Common myeloid progenitor, CD34-positive (primary cell): ENCODE results near the gene DENND5B.
"Not testable (repeated sequence)": the region's sequence is repeated elsewhere in the genome, so short reads cannot be mapped to it uniquely, and the experiment has no call there.

ENCODE experiments used
- CTCF ChIA-PET: fragments of 350-600 bp; sonication (Branson Sonifier 250); formaldehyde crosslinking; loops from one replicate; lab custom pipeline; 2021; ENCODE audit warnings: antibody characterized with exemption; lab: Charles Lee
- POLR2A ChIA-PET: fragments of 350-600 bp; sonication (Branson Sonifier 250); formaldehyde crosslinking; loops from one replicate; lab custom pipeline; 2021; ENCODE audit warnings: antibody characterized with exemption; lab: Charles Lee
- DNase-seq, 3 donors: peaks; one replicate each; pipeline versions ENCODE4 v3.0.0 to v3.0.0-alpha.2; 2013
- H3K27ac ChIP-seq, 2 experiments: 1 replicate in 1 of 2; 2 replicates in 1 of 2; pipeline ENCODE4 v1.7.0; 2013; ENCODE audit warnings: inconsistent platforms in 2 of 2, low read length in 2 of 2, mild to moderate bottlenecking in 2 of 2, low read depth in 1 of 2, moderate library complexity in 1 of 2; ENCODE audit not compliant: severe bottlenecking in 2 of 2, insufficient read depth in 1 of 2, poor library complexity in 1 of 2
- H3K27me3 ChIP-seq, 5 experiments: replicated peaks in 2 of 5; 1 replicate in 3 of 5; 2 replicates in 2 of 5; pipeline versions ENCODE4 v1.6.1 to v1.7.0; 2013; ENCODE audit warnings: low read length in 4 of 5, mild to moderate bottlenecking in 2 of 5, moderate library complexity in 2 of 5, inconsistent platforms in 1 of 5; ENCODE audit not compliant: insufficient read depth in 5 of 5, control insufficient read depth in 4 of 5
- H3K36me3 ChIP-seq, 4 experiments: 1 replicate in 2 of 4; 2 replicates in 2 of 4; pipeline versions ENCODE4 v1.6.1 to v1.7.0; 2013; ENCODE audit warnings: low read length in 3 of 4, control low read depth in 1 of 4, mild to moderate bottlenecking in 1 of 4; ENCODE audit not compliant: control insufficient read depth in 4 of 4, insufficient read depth in 4 of 4
- H3K4me1 ChIP-seq, 4 experiments: 1 replicate in 3 of 4; 2 replicates in 1 of 4; pipeline versions ENCODE4 v1.6.1 to v1.7.1; 2013; ENCODE audit warnings: low read length in 3 of 4, mild to moderate bottlenecking in 3 of 4, control low read depth in 1 of 4, inconsistent platforms in 1 of 4, moderate library complexity in 1 of 4; ENCODE audit not compliant: control insufficient read depth in 4 of 4, insufficient read depth in 4 of 4; ENCODE audit errors: control extremely low read depth in 1 of 4
- H3K4me3 ChIP-seq, 7 experiments: 1 replicate in 4 of 7; 2 replicates in 3 of 7; pipeline versions ENCODE4 v1.5.1 to v1.7.0; 2013; ENCODE audit warnings: mild to moderate bottlenecking in 7 of 7, low read length in 6 of 7, moderate library complexity in 6 of 7, inconsistent platforms in 2 of 7, low read depth in 2 of 7, control low read depth in 1 of 7; ENCODE audit not compliant: insufficient read depth in 4 of 7, control insufficient read depth in 1 of 7; ENCODE audit errors: extremely low read depth in 1 of 7
- H3K9me3 ChIP-seq, 5 experiments: 1 replicate in 4 of 5; 2 replicates in 1 of 5; pipeline versions ENCODE4 v1.6.1 to v1.7.1; 2013; ENCODE audit warnings: low read length in 4 of 5, mild to moderate bottlenecking in 2 of 5, inconsistent platforms in 1 of 5, low read depth in 1 of 5, moderate library complexity in 1 of 5; ENCODE audit not compliant: control insufficient read depth in 4 of 5, insufficient read depth in 2 of 5; ENCODE audit errors: control extremely low read depth in 1 of 5
- WGBS: methylation state at CpG from one replicate; pipeline ENCODE4 v1.1.5; 2013; ENCODE audit not compliant: insufficient coverage; 5-methylcytosine and 5-hydroxymethylcytosine counted together

The DENND5B gene

DNA sequence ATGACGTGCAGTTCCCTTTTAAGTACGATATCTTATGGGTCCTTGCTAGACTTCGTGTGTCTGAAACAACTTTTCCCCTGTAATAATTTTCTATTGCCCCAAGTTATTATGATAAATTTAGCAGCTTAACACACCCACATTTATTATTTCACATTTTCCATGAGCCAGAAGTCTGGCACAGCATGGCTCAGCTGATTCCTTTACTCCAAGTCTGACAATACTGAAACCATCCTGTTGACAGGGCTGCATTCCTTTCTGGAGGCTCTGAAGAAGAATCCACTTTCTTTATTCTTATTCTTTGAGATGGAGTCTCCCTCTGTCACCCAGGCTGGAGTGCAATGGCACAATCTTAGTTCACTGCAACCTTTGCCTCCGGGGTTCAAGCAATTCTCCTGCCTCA, 80.9 kb downstream of the DENND5B start:
- H3K36me3 ChIP-seq: no peaks in the 10 kb centered on the region
- ChIA-PET POLR2A (no interaction called here), CTCF (interaction anchor here (1.0 to 1.2 kb wide), 2 partner anchors 11 to 20 kb away, joined by 3 to 5 read pairs; no protein-coding TSS in a partner anchor)
- H3K4me3 ChIP-seq: no peak overlapping the region
- H3K9me3 ChIP-seq: peaks cover 0 to 5% (median 3%) of the 10 kb centered on the region in 5 experiments
- 100% methylated on average over 4 of the region's 4 CpGs for WGBS
- no peaks in the 10 kb centered on the region for H3K4me1 ChIP-seq
- no peaks in the 10 kb centered on the region for H3K27me3 ChIP-seq
- DNase-seq: no peak
- no peak overlapping the region for H3K27ac ChIP-seq

DNA sequence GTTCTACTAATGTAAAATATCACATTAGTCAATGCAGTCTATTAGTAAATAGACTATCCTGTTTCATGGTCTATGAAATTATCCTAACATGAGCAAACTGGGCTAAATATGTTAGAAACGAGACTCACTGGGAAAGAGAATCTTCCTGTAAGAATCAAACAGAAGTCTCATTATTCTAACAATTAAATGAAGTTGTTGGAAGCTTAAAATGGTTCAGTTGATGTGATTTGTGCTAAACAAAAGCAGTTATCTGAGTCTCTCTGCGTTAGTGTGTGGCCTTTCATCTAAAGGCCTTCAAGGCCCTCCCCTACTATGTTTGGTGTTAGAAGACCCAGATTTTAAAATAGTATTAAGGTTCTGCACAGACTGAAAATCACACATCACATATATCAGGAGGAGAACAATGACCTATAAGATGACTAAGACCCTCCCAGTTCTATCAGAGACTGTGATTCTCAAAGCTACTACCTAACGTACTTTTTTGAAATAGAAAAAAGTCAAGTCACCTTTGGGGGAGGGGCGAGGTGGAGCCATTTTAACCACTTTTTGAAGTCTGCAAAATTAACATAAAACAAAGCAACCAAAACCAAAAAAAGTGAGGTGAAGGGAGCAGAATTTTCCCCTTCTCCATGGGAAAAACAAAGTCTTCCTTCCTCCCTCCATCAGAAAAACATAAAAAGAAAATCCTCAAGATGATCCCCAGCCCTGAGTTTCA, 82.3 kb downstream of the DENND5B start:
- Histone ChIP-seq H3K9me3 (peaks cover 0 to 12% (median 6%) of the 10 kb centered on the region in 5 experiments), H3K4me3 (no peak overlapping the region), H3K36me3 (no peaks in the 10 kb centered on the region), H3K27me3 (no peaks in the 10 kb centered on the region), H3K4me1 (no peaks in the 10 kb centered on the region), H3K27ac (no peak overlapping the region)
- DNase-seq: no peak
- WGBS: no CpG with 5 or more reads among the region's 4 CpGs
- ChIA-PET CTCF (interaction anchor here (1.0 kb wide), 1 partner anchor 18 kb away, joined by 3 read pairs; no protein-coding TSS in a partner anchor), POLR2A (no interaction called here)

DNA sequence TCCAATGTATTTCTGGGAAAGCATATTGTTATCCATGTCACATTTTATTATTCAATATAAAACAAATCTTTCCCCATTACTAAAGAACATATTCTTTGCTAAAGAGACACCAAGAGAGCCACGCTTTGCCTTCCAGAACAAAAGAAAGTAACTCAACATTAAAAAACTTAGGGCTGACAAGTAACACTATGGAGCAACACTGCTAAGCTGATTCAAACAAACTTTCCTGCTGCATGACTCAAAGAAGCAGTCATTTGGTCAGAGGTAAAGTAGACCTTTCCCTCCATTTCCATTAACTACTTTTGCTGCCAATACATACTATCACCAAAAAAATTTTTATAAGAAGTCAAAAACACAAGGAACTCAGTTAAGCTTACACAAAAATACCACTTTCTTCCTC, 83.0 kb downstream of the DENND5B start:
- CTCF ChIA-PET: no interaction called here
- WGBS: 100% methylated on average over 1 of the region's 1 CpG
- H3K4me1 ChIP-seq: no peaks in the 10 kb centered on the region
- H3K27me3 ChIP-seq: no peaks in the 10 kb centered on the region
- H3K27ac ChIP-seq: no peak overlapping the region
- DNase-seq: no peak
- no peak overlapping the region for H3K4me3 ChIP-seq
- POLR2A ChIA-PET: no interaction called here
- peaks cover 0 to 12% (median 6%) of the 10 kb centered on the region in 5 experiments for H3K9me3 ChIP-seq
- no peaks in the 10 kb centered on the region for H3K36me3 ChIP-seq

DNA sequence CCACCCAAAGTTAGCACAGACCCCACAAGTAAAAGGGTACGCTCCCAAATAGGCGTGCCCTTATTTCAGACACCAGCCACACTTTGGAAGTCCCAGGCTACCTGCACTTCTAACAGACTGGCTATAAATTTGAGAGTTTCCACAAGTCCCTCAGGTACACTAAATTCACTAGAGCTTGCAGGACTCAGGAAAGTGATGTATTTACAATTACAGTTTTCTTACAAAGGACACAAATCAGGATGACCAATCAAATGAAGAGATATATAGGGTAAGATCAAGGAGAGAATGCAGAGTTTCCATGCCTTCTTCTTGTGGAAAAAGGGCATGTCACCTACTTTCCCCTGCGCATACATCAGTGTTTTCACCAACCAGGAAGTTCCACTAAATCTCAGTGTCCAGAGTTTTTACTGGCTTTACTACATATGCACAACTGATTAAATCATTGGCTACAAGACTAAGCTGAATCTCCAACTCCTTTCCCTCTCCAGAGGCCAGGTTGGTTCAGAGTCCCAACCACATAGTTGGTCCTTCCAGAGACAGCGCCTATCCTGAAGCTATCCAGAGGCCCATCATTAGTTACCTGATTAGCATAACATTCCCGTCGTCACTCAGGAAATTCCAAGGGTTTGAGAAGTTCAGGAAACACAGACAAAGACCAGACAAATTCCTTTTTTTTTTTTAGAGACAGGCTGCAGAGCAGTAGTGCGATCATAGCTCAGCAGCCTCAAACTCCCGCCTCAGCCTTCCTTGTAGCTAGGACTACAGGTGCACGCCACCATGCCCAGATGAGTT, 84.2 kb downstream of the DENND5B start:
- WGBS: 98% methylated on average over 7 of the region's 9 CpGs
- H3K4me3 ChIP-seq: no peak overlapping the region
- POLR2A ChIA-PET: interaction anchor here (0.6 kb wide), 1 partner anchor 601 kb away, joined by 3 read pairs; no protein-coding TSS in a partner anchor

DNA sequence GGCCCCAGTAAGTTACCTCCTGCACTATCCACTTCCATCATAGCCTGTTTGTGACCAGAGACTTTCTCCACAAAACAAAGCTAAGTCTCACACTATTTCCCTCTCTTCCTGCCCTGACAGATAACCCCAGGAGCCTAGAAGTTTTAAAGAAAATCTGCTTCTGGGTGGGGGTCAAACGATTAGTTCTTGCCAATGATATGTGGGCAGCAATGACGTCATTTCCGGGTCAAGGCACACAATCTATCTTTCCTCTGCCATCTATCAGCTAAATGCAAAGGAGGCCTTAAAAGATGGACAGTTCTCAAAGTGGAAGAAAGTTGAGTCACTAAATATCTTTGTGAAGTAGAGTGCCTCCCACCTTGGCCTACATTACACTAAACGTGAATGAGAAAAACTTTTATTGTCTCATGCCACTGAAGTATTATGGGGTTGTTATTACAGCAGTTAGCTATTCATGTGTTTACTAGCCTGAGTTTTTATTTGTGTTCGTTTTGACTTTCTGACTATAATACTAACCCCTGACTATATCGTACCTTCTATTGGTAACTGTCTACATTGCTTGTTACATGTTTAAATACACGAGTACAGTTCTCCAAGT, 86.2 kb downstream of the DENND5B start:
- Histone ChIP-seq H3K4me1 (no peaks in the 10 kb centered on the region), H3K9me3 (peaks cover 0 to 13% (median 6%) of the 10 kb centered on the region in 5 experiments), H3K27me3 (no peaks in the 10 kb centered on the region), H3K27ac (no peak overlapping the region), H3K36me3 (no peaks in the 10 kb centered on the region), H3K4me3 (no peak overlapping the region)
- DNase-seq: no peak
- no CpG with 5 or more reads among the region's 7 CpGs for WGBS
- ChIA-PET POLR2A (no interaction called here), CTCF (interaction anchor here (0.9 to 1.0 kb wide), 2 partner anchors 8 to 21 kb away, joined by 3 read pairs; no protein-coding TSS in a partner anchor)

More for the DNA sequence above, 84.2 kb downstream of the DENND5B start:
- DNase-seq: no peak
- Histone ChIP-seq H3K27me3 (no peaks in the 10 kb centered on the region), H3K36me3 (no peaks in the 10 kb centered on the region), H3K27ac (no peak overlapping the region), H3K4me1 (no peaks in the 10 kb centered on the region), H3K9me3 (peaks cover 0 to 12% (median 6%) of the 10 kb centered on the region in 5 experiments)
- CTCF ChIA-PET: no interaction called here

DNA sequence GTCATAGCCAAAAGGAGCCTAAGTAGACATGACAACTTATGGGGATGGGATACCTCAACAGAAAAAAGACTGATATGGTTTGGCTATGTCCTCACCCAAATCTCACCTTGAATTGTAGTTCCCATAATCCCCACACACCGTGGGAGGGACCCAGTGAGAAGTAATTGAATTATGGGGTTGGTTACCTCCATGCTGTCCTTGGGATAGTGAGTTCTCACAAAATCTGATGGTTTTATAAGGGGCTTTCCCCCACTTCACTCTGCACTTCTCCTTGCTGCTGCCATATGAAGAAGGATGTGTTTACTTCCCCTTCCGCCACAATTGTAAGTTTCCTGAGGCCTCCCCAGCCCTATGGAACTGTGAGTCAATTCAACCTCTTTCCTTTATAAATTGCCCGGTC, 89.9 kb downstream of the DENND5B start:
- H3K4me1 ChIP-seq, CTCF ChIA-PET, POLR2A ChIA-PET, H3K4me3 ChIP-seq, H3K36me3 ChIP-seq, H3K27me3 ChIP-seq, H3K27ac ChIP-seq: not testable (repeated sequence)
- peaks cover 0 to 12% (median 6%) of the 10 kb centered on the region in 5 experiments for H3K9me3 ChIP-seq
- 90% methylated on average over 1 of the region's 3 CpGs for WGBS
- peak in 2 of 3 donors; percentile 25 to 50 for DNase-seq
